ENCODE results near the gene SOX18. TPM values are rescaled to one million over a fixed set of nuclear protein-coding genes. Genes with fewer than 3 reads are reported as not detected.
A peak's percentile ranks its signal among the peaks of the same experiment; 100 is the strongest.

Gene SOX18
- total RNA-seq, 1 donor from 2014 or later, result 8.1 TPM

- DNase-seq (ENCODE audit: low spot score), result no peak
- ATAC-seq, result no peak
These were observed 31.6 kb upstream of the SOX18 start for GRCh38 chr20:64080813-64081623.

GRCh38 chr20:64080013-64080812, 30.8 kb upstream of the SOX18 start, which contains the start of gene OPRL1:
Gene OPRL1 (plus strand): TSS chr20:64080082. CDS start chr20:64092721, 12,639 bp downstream.
- DNase-seq (ENCODE audit: low spot score), result no peak

DNA sequence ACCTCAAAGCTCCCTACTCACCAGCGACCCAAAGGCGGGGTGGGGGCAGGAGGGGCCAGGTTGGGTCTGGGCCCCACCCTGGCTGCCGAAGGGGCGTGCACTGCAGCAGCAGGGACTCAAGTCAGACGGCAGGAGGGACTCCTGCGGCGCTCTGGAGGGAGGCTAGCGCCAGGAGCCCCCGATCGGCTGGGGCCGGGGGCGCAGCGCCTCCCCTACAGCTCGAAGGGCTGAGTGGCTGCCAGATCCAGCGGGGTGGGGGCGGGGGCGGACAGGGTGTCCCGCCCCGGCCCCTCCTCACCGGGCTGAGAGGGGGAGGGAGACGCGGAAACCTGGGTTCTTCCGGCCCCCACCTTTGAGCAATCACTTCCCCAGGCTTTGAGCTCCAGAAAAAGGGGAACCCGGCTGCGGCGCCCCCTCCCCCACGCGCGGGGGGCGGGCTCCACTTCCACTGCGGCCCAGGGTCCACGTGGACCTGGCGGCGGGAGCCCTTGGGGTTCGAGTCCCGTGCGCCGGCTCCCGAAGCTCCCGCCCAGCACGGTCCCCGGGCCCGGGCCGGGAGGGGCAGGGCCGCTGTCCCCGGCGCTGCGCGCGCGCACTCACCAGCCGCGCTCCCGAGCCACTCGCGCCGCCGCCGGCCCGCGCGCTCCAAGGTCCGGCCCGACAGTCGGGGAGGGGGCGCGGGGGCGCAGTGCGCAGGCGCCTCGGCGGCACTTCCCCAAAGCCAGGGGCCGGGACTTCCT, 30.0 kb upstream of the SOX18 start, which contains the start of gene RGS19:
Gene RGS19, minus strand, starts transcription at position 246 of the 740 bp plus-strand sequence. CDS start 2,632 bp downstream, outside the sequence.
- DNase-seq (ENCODE audit: low spot score) (peak; percentile 72), ATAC-seq (peak; percentile 66)

More at GRCh38 chr20:64080013-64080812, 30.8 kb upstream of the SOX18 start, which contains the start of gene OPRL1:
- ATAC-seq, result no peak

- ATAC-seq, result no peak
- DNase-seq (ENCODE audit: low spot score), result no peak
These were observed 29.5 kb upstream of the SOX18 start for GRCh38 chr20:64078934-64079272.

- no peak for ATAC-seq
These were observed 28.6 kb upstream of the SOX18 start for GRCh38 chr20:64077876-64078551.

GRCh38 chr20:64077541-64077875, 28.1 kb upstream of the SOX18 start:
- DNase-seq (ENCODE audit: low spot score), result no peak
- no peak for ATAC-seq

More at GRCh38 chr20:64077876-64078551, 28.6 kb upstream of the SOX18 start:
- DNase-seq (ENCODE audit: low spot score), result no peak

- no peak for ATAC-seq
- DNase-seq (ENCODE audit: low spot score), result no peak
These were observed 27.7 kb upstream of the SOX18 start for GRCh38 chr20:64077094-64077493.

- DNase-seq (ENCODE audit: low spot score), result no peak
- no peak for ATAC-seq
These were observed 26.9 kb upstream of the SOX18 start for GRCh38 chr20:64076061-64076997.

- no peak for DNase-seq (ENCODE audit: low spot score)
- ATAC-seq, result no peak
These were observed 26.1 kb upstream of the SOX18 start for GRCh38 chr20:64075556-64075955.

DNA sequence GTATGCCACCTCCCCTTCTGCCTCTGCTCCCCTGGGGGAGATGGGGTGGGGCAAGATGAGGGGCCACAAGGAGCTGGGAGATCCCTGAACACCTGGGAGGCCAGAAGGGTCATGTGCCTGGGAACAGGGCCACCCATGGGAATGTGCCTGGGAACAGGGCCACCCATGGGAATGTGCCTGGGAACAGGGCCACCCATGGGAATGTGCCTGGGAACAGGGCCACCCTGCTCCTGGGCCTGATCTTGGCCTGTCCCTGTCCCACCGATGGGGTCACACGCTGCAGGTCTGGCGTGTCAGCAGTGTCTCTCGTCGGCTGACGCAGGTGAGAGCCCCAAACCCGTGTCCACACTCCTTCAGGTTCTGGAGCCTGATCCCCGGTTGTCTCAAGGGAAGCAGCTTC, 25.5 kb upstream of the SOX18 start:
- DNase-seq (ENCODE audit: low spot score) (no peak), ATAC-seq (peak; percentile 5)

DNA sequence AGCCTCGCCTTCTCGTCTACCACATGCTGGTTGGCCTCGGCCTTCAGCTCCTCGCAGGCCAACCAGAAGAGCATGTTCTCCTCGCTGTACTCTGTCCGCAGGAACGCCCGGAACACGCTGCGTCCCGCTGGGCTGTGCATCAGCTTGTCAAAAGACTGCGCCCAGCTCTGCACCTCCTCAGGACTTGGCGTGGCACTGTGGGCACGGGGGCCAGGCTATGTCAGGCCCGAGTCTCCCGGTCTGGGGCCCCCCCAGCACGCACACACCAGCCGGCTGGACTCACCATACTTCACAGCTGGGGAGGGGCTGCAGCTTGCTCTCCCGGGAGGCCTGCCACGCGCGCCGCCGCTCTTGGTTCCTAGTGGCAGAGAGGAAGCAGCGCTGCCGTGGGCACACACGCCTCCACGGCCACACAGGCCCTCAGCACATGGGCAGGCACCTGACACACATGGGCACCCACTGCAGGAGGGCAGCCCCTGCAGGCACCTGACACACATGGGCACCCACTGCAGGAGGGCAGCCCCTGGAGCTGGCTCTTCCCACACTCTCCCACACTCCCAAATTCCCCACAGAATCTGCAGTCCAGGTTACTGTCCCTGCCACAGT, 24.8 kb upstream of the SOX18 start:
- DNase-seq (ENCODE audit: low spot score), result no peak
- ATAC-seq, result no peak

DNA sequence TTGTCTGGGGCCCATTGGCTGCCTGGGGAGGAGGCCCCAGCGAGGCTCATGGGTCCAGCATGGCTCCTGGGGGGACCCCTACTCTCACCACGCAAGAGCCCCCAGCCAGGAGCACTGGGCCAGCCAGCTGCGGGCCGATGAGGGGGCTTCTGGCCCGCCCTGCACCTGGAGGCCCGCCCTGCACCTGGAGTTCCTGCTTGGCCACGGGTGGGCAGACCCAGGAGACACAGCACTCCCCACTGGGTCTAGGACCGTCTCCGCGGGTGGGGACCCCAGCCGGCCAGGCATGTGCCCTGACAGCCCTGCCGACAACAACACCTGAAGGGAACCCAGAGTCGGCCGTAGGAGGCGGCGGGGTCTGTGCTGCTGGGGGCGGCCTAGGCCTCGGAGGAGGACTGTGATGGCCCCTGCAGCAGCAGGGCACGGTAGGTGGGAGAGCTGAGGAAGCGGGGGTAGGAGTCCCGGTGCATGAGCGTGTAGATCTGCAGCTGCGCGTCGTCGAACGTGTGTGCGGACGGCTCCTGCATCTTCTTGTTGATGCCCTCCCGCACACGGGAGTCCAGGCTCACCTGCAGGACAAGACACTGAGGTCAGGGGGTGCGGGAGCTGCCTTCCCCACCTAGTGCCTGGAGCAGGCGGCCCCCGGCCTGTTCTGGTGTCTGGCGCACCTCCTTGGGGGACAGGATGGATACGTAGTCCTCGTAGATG, 24.2 kb upstream of the SOX18 start:
- no peak for ATAC-seq
- no peak for DNase-seq (ENCODE audit: low spot score)

DNA sequence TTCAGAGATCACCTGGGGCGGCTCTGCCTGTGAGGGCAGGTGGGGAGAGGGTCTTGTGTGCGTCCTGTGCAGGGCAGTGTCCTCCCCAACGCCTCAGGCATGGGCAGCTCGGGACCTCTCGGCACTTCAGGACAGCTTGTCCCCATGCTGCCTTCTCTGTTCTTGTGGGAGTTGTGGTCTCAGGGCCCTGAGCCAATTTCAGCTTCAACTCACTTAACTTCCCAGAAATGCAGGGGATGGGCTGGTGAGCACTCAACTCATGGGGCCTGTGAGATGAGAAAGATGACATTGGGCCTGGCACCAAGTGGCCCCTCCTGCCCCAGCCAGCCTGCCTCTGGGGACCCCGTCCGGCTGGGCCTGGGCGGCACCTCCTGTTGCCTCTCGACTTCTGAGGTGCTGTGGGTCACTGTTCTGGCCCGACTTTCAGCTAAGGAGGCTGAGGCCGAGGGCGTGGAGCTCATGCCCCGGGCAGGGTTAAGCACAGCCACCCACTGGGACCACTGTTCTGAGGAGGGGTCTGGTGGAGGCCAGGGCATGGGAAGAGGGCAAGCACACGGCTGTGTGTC, 23.1 kb upstream of the SOX18 start:
- ATAC-seq, result no peak
- DNase-seq (ENCODE audit: low spot score), result no peak

- DNase-seq (ENCODE audit: low spot score) (no peak), ATAC-seq (no peak)
These were observed 22.2 kb upstream of the SOX18 start for GRCh38 chr20:64071341-64072332.

DNA sequence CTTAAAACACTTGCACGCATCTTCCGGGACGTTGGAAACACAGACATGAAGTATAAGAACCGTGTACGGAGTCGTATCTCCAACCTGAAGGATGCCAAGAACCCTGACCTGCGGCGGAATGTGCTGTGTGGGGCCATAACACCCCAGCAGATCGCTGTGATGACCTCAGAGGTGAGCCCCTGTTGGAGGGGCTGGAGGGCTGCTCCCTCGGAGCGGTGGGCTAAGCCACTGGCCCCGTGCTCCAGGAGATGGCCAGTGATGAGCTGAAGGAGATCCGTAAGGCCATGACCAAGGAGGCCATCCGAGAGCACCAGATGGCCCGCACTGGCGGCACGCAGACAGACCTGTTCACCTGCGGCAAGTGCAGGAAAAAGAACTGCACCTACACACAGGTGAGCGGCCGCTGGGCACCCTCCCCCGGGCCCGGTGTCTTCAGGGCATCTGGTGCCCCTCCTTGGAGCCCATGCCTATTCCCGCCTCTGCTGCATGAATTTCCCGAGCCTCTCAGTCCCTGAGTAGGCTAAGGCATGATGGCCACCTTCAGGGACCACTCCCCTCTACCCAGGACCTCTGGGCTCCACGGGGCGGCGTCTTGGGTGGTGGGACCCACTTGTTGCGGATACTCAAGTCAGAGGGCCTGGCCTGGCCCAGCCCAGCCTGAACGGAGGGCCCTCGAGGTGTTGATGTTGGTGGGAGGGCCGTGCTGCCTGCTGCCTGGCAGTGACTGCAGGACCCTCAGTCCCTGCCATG, 21.0 kb upstream of the SOX18 start:
- DNase-seq (ENCODE audit: low spot score), result no peak
- ATAC-seq, result no peak

- DNase-seq (ENCODE audit: low spot score), result no peak
- ATAC-seq, result no peak
These were observed 20.3 kb upstream of the SOX18 start for GRCh38 chr20:64069614-64070243.
